Measurements from ENCODE around the gene FGF8.

Gene FGF8

DNA sequence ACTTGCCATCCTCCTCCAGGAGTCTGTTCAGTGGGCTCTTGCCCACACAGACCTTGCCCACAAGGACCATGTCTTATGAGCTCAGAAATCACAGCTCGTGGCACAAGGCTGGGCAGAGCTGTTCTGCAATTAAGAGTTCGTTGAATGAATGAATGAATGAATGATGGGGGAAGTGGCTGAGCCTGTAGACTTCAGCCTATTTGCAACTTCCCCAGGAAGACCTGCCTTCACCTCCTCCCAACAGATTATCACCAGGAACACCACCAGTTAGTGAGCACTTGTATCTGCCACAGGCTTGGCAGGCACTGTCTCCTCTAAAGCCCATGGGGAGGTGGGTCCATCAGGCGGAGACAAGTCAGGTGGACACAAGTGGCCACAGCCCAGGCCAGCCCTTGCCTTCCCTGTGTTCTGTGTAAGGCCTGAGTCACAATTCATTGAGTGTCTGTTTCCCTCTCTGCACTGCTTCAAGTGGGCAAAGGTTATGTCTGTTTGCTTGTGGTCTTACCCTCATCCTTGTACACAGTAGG lies 1.8 kb upstream of the FGF8 start:
- TF ChIP-seq, protein P1, sequence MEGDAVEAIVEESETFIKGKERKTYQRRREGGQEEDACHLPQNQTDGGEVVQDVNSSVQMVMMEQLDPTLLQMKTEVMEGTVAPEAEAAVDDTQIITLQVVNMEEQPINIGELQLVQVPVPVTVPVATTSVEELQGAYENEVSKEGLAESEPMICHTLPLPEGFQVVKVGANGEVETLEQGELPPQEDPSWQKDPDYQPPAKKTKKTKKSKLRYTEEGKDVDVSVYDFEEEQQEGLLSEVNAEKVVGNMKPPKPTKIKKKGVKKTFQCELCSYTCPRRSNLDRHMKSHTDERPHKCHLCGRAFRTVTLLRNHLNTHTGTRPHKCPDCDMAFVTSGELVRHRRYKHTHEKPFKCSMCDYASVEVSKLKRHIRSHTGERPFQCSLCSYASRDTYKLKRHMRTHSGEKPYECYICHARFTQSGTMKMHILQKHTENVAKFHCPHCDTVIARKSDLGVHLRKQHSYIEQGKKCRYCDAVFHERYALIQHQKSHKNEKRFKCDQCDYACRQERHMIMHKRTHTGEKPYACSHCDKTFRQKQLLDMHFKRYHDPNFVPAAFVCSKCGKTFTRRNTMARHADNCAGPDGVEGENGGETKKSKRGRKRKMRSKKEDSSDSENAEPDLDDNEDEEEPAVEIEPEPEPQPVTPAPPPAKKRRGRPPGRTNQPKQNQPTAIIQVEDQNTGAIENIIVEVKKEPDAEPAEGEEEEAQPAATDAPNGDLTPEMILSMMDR (IDR thresholded peaks at IDR 0.05; ENCODE audit: insufficient read depth, low read length, missing control alignments), result no peak

DNA sequence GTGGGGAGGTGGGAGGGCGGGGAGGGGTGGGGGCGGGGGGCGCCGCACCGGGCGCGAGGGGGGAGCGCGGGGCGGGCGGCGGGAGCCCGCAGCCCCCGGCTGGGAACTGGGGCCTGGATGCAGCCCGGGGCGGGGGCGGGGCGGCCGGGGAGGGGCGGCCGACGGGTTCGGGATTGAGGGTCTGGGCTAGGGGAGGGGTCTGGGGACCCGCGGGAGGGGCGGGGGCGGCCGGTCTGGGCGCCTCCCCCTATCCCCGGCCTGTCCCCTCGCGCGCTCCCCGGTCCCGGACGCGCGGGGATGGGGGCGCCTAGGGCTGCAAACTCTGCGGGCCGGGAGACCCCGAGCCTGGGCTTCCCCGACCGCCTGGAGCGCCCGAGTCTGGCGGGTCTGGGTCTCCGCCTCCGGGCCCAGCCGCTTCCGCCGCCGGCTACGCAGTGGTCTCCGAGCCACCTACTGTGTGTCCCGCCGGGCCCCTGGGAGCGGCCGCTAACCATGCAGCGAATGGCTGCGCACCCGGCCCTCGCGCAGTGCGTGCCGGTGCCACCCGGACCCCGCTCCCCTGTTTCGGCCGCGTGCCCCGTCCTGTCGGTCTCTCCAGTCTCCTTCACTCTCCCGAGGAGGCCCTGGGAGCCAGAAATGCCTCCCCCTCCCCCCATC lies 375 bp upstream of the FGF8 start:
- TF ChIP-seq, protein P1 (IDR thresholded peaks at IDR 0.05; ENCODE audit: insufficient read depth, low read length, missing control alignments), result no peak
- ChIA-PET CTCF (interaction anchor here (8.2 to 9.3 kb wide), 2 partner anchors 170 to 563 kb away, joined by 182 to 265 read pairs; no protein-coding TSS in a partner anchor), POLR2A (no interaction called here)
- no peak for DNase-seq (ENCODE audit: low read depth, low spot score)
- no peak overlapping the region for H3K4me3 ChIP-seq (ENCODE audit: low read depth, low read length)

More for the DNA sequence above, 1.8 kb upstream of the FGF8 start:
- DNase-seq (ENCODE audit: low read depth, low spot score), result no peak
- H3K4me3 ChIP-seq (ENCODE audit: low read depth, low read length), result no peak overlapping the region
- ChIA-PET POLR2A (no interaction called here), CTCF (interaction anchor here (1.0 to 9.3 kb wide), 4 partner anchors 9 to 564 kb away, joined by 3 to 265 read pairs (median 94); no protein-coding TSS in a partner anchor)

DNA sequence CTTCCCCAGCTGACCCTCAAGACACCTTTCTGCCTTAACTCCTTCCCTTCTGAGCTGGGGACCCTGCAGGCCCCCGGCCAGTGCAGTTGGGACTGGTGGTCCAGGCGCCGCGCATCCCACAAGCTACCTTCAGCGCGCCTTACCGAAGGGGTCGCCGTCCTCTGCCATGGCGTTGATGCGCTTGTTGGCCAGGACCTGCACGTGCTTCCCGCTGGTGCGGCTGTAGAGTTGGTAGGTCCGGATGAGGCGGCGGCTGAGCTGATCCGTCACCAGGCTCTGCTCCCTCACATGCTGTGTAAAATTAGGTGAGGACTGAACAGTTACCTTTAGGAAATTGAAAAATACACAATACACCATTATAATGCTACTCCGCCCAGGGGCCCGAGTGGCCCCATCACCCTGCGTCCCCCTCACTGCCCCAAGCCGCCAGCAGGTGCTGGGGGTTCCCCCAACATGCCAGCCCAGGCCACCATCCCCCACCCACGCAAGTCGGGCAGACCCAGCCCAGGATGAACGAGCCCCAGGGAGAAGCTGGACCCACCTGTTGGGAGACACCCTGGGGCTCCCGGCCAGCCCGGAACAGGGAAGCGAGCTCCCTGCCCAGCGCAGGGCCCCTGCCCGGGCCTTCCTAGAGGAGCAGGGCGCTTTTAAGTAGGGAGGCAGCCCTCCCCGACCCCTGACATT lies 1.2 kb downstream of the FGF8 start:
- CTCF ChIA-PET, result interaction anchor here (1.2 to 5.5 kb wide), 5 partner anchors 7 to 613 kb away, joined by 3 to 54 read pairs (median 24); partner anchors contain the start of gene NPM3
- no peak for DNase-seq (ENCODE audit: low read depth, low spot score)
- POLR2A ChIA-PET, result interaction anchor here (0.7 kb wide), 1 partner anchor 8 kb away, joined by 3 read pairs; no protein-coding TSS in a partner anchor
- no peak overlapping the region for H3K4me3 ChIP-seq (ENCODE audit: low read depth, low read length)
- TF ChIP-seq, protein P1 (IDR thresholded peaks at IDR 0.05; ENCODE audit: insufficient read depth, low read length, missing control alignments), result no peak

DNA sequence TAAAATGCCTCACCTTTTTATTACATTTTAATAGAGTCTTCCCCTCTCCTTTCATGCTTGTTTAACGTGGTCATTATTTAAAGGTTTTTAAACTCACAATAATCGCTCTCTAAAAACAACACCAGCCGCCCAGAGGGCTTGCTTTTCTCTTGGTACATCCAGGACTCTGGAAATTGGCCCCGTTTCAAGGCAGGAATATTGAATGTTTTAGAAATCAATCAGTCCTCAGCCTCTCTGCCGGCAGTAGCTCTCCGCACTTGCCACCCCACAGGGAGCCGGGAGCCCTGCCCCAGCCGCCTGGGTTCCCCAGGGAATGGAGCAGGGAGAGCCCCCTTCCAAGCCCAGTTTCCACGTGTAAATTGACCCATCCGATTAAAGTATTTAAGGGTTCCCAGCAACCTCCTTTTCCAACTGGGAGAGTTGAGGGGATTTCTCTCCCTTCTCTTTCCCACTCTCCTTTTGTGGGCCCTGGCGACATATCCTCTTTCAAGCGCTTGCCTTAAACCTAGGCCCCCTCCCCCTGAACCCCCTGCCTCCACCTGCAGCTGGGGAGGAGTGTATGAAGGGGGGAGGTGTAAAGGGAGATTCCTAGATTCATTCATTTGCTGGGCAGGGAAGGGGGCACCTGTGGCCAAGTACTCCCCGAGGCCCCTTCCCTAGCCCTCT lies 1.9 kb downstream of the FGF8 start:
- CTCF ChIA-PET, result interaction anchor here (0.7 to 5.5 kb wide), 9 partner anchors 8 to 612 kb away, joined by 3 to 54 read pairs (median 4); partner anchors contain the start of gene NPM3
- no peak for DNase-seq (ENCODE audit: low read depth, low spot score)
- TF ChIP-seq, protein P1 (IDR thresholded peaks at IDR 0.05; ENCODE audit: insufficient read depth, low read length, missing control alignments), result no peak
- POLR2A ChIA-PET, result interaction anchor here (0.6 to 0.7 kb wide), 2 partner anchors 80 to 236 kb away, joined by 3 to 6 read pairs; no protein-coding TSS in a partner anchor
- H3K4me3 ChIP-seq (ENCODE audit: low read depth, low read length), result no peak overlapping the region

DNA sequence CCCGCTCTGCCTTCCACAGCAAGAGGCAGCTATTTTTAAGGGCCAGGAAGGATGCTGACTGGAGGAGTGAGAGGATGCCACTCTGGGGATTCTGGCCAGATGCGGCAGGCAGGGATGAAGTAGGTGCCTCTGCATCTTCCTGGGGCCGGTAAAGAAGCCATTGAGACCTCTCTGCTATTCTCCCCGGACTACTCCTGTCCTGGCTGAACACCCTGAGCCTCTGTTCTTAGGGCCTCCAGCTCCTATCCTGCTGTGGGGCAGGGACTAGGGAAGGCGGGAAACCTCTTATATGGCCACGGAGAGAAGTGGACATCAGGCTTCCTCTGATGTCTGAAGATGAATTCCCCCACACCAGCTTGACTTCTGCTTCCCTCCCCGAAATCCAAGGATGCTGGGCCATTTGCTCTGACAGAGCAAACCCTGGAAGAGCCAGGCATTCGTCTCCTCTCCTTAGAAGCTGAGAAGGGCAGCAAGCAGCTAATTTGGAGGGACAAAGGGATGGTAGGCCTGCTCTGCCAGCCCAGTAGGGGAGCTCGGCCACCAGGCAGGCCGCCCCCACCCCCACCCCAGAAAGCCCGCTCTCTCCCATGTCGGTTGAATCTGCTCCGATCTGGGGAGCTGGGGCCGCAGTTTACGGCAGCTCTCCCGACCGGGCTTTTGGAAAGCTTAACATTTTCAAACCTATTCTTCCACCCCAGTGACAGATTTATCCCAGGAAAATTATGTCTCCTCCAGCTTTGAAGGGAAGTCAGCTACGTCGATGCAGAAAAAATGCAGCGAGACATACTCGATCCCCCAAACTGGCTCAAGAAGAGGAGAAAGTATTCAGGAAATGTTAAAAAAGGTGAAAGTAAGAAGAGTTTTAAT lies 2.8 kb downstream of the FGF8 start:
- no peak for DNase-seq (ENCODE audit: low read depth, low spot score)
- ChIA-PET CTCF (interaction anchor here (0.7 to 5.5 kb wide), 9 partner anchors 9 to 611 kb away, joined by 3 to 54 read pairs (median 5); partner anchors contain the start of gene NPM3), POLR2A (interaction anchor here (0.6 to 0.7 kb wide), 2 partner anchors 199 to 237 kb away, joined by 4 to 6 read pairs; no protein-coding TSS in a partner anchor)
- TF ChIP-seq, protein P1 (IDR thresholded peaks at IDR 0.05; ENCODE audit: insufficient read depth, low read length, missing control alignments), result no peak
- H3K4me3 ChIP-seq (ENCODE audit: low read depth, low read length), result no peak overlapping the region

All from AG04449 (cell line).